Endothelial cell (in vitro differentiated cells): ENCODE data around the gene MFGE8. TPM values are rescaled to one million over a fixed set of nuclear protein-coding genes. Genes with fewer than 3 reads are reported as not detected.

ENCODE experiments used
- DNase-seq: peaks from one replicate; pipeline ENCODE4 v3.0.0; 2021; ENCODE audit warnings: low spot score
- H3K27ac Mint-ChIP-seq: one replicate; pipeline ENCODE4 v1.8.0; 2021; ENCODE audit warnings: mixed read lengths, inconsistent platforms; ENCODE audit not compliant: unreplicated experiment
- H3K27me3 Mint-ChIP-seq: one replicate; pipeline ENCODE4 v1.8.0; 2021; ENCODE audit warnings: mild to moderate bottlenecking, moderate library complexity, mixed read lengths, inconsistent platforms; ENCODE audit not compliant: unreplicated experiment
- H3K36me3 Mint-ChIP-seq: one replicate; pipeline ENCODE4 v1.8.0; 2021; ENCODE audit warnings: mild to moderate bottlenecking, low read depth, mixed read lengths, inconsistent platforms; ENCODE audit not compliant: unreplicated experiment
- H3K4me1 Mint-ChIP-seq: one replicate; pipeline ENCODE4 v1.8.0; 2021; ENCODE audit warnings: mild to moderate bottlenecking, mixed read lengths, inconsistent platforms; ENCODE audit not compliant: unreplicated experiment
- H3K4me3 Mint-ChIP-seq: one replicate; pipeline ENCODE4 v1.8.0; 2021; ENCODE audit warnings: mild to moderate bottlenecking, mixed read lengths, inconsistent platforms; ENCODE audit not compliant: unreplicated experiment
- H3K9me3 Mint-ChIP-seq: one replicate; pipeline ENCODE4 v1.8.0; 2021; ENCODE audit warnings: mixed read lengths, inconsistent platforms; ENCODE audit not compliant: unreplicated experiment
- CTCF ChIP-seq: fragments of 200-600 bp; sonication (generic); IDR thresholded peaks from one replicate; pipeline ENCODE4 v1.5.0; 2021; ENCODE audit warnings: antibody characterized with exemption; ENCODE audit not compliant: unreplicated experiment
- total RNA-seq: library from RNA; stranded (reverse); fragmentation: NEBNext Ultra II Directional; extraction: Animal tissue kit (Norgen Biotek cat#: 25700); gene quantifications from one replicate; pipeline ENCODE4 v1.2.1, GENCODE V29; 2021; ENCODE audit not compliant: unreplicated experiment

Gene MFGE8
- total RNA-seq, 1 donor from 2014 or later, result 113 TPM

GRCh38 chr15:88860212-88860611 lies 53.0 kb downstream of the MFGE8 start:
- DNase-seq, result no peak
- Mint-ChIP-seq H3K9me3 (no peaks in the 10 kb centered on the region), H3K27ac (peak overlapping the region; percentile 9), H3K36me3 (no peaks in the 10 kb centered on the region), H3K4me3 (no peak overlapping the region), H3K27me3 (peaks cover 2% of the 10 kb centered on the region), H3K4me1 (no peaks in the 10 kb centered on the region)
- no peak for TF ChIP-seq CTCF

GRCh38 chr15:88859550-88859949 lies 53.6 kb downstream of the MFGE8 start:
- no peak overlapping the region for H3K27ac Mint-ChIP-seq
- peaks cover 3% of the 10 kb centered on the region for H3K27me3 Mint-ChIP-seq
- TF ChIP-seq CTCF, result no peak
- H3K4me1 Mint-ChIP-seq, result no peaks in the 10 kb centered on the region
- H3K4me3 Mint-ChIP-seq, result peak overlapping the region; percentile 23
- DNase-seq, result no peak
- peaks cover 7% of the 10 kb centered on the region for H3K36me3 Mint-ChIP-seq
- H3K9me3 Mint-ChIP-seq, result no peaks in the 10 kb centered on the region

GRCh38 chr15:88858934-88859333 lies 54.2 kb downstream of the MFGE8 start:
- H3K27me3 Mint-ChIP-seq, result peaks cover 3% of the 10 kb centered on the region
- TF ChIP-seq CTCF, result no peak
- no peak for DNase-seq
- no peaks in the 10 kb centered on the region for H3K9me3 Mint-ChIP-seq
- H3K36me3 Mint-ChIP-seq, result peaks cover 8% of the 10 kb centered on the region
- H3K4me1 Mint-ChIP-seq, result no peaks in the 10 kb centered on the region
- no peak overlapping the region for H3K27ac Mint-ChIP-seq
- H3K4me3 Mint-ChIP-seq, result peak overlapping the region; percentile 23

GRCh38 chr15:88852476-88852875 lies 60.7 kb downstream of the MFGE8 start:
- no peaks in the 10 kb centered on the region for H3K9me3 Mint-ChIP-seq
- H3K36me3 Mint-ChIP-seq, result peaks cover 8% of the 10 kb centered on the region
- H3K4me1 Mint-ChIP-seq, result no peaks in the 10 kb centered on the region
- peaks cover 2% of the 10 kb centered on the region for H3K27me3 Mint-ChIP-seq
- no peak for TF ChIP-seq CTCF
- H3K4me3 Mint-ChIP-seq, result no peak overlapping the region
- DNase-seq, result no peak
- no peak overlapping the region for H3K27ac Mint-ChIP-seq

- no peak overlapping the region for H3K27ac Mint-ChIP-seq
- TF ChIP-seq CTCF, result no peak
- H3K36me3 Mint-ChIP-seq, result peaks cover 1% of the 10 kb centered on the region
- no peak overlapping the region for H3K4me3 Mint-ChIP-seq
- H3K9me3 Mint-ChIP-seq, result no peaks in the 10 kb centered on the region
- DNase-seq, result no peak
- no peaks in the 10 kb centered on the region for H3K4me1 Mint-ChIP-seq
- no peaks in the 10 kb centered on the region for H3K27me3 Mint-ChIP-seq
Measured at GRCh38 chr15:88849376-88850072, 63.7 kb downstream of the MFGE8 start.
